Dendritic cell treated with granulocyte-macrophage colony-stimulating factor and Interleukin-4, amounts not matched to agents 40 ng/mL and 50 ng/mL, for 4 days (primary cell): ENCODE measurements around the gene ZNF225.

ENCODE experiments used
- H3K27ac Mint-ChIP-seq: one replicate; pipeline ENCODE4 v1.8.0; 2022; ENCODE audit warnings: mild to moderate bottlenecking, mixed read lengths
- H3K27me3 Mint-ChIP-seq: one replicate; pipeline ENCODE4 v1.8.0; 2022; ENCODE audit warnings: mild to moderate bottlenecking, mixed read lengths
- H3K36me3 Mint-ChIP-seq: one replicate; pipeline ENCODE4 v1.8.0; 2022; ENCODE audit warnings: low read depth, mixed read lengths
- H3K4me1 Mint-ChIP-seq: one replicate; pipeline ENCODE4 v1.8.0; 2022; ENCODE audit warnings: low read depth, mixed read lengths
- H3K4me3 Mint-ChIP-seq: one replicate; pipeline ENCODE4 v1.8.0; 2022; ENCODE audit warnings: mild to moderate bottlenecking, moderate library complexity, mixed read lengths
- H3K9me3 Mint-ChIP-seq: one replicate; pipeline ENCODE4 v1.8.0; 2022; ENCODE audit warnings: mixed read lengths
- intact Hi-C: fragments of 100-400 bp; cut with micrococcal nuclease; formaldehyde crosslinking; loops from one replicate; pipeline ENCODE4 v1.15.0; 2022

Gene ZNF225

GRCh38 chr19:44113138-44113783 lies at the start of gene ZNF225:
ZNF225 (plus strand) TSS chr19:44113399; CDS start chr19:44115828, 2,429 bp downstream.
- peaks cover 26% of the 10 kb centered on the region for H3K36me3 Mint-ChIP-seq
- intact Hi-C loops: loop anchor here (1.0 to 2.0 kb wide), 8 partner anchors 19 to 192 kb away; partner anchors contain the start of genes ZNF155, ZNF224, ZNF230 and ZNF234
- H3K4me1 Mint-ChIP-seq: peaks cover 22% of the 10 kb centered on the region
- H3K27me3 Mint-ChIP-seq: peaks cover 3% of the 10 kb centered on the region
- peaks cover 36% of the 10 kb centered on the region for H3K9me3 Mint-ChIP-seq
- H3K4me3 Mint-ChIP-seq: peak within 1 kb of the TSS; percentile 95
- peak within 1 kb of the TSS; percentile 95 for H3K27ac Mint-ChIP-seq

- H3K4me3 Mint-ChIP-seq: no peak overlapping the region
- H3K9me3 Mint-ChIP-seq: peaks cover 94% of the 10 kb centered on the region
- H3K4me1 Mint-ChIP-seq: peaks cover 4% of the 10 kb centered on the region
- H3K27me3 Mint-ChIP-seq: peaks cover 3% of the 10 kb centered on the region
- no peak overlapping the region for H3K27ac Mint-ChIP-seq
- H3K36me3 Mint-ChIP-seq: peaks cover 70% of the 10 kb centered on the region
- intact Hi-C loops: no loop called here
Observed at GRCh38 chr19:44066305-44066704, 46.9 kb upstream of the ZNF225 start.

GRCh38 chr19:44069415-44069814 lies 43.8 kb upstream of the ZNF225 start:
- no peak overlapping the region for H3K27ac Mint-ChIP-seq
- H3K36me3 Mint-ChIP-seq: peaks cover 51% of the 10 kb centered on the region
- H3K4me3 Mint-ChIP-seq: no peak overlapping the region
- H3K9me3 Mint-ChIP-seq: peaks cover 73% of the 10 kb centered on the region
- H3K4me1 Mint-ChIP-seq: peaks cover 21% of the 10 kb centered on the region
- peaks cover 6% of the 10 kb centered on the region for H3K27me3 Mint-ChIP-seq
- intact Hi-C loops: no loop called here

GRCh38 chr19:44071824-44072542 lies 41.2 kb upstream of the ZNF225 start, which contains the start of gene ZNF284:
ZNF284 (plus strand) TSS chr19:44072159; CDS start chr19:44076390, 4,231 bp downstream.
- Mint-ChIP-seq H3K27me3 (peaks cover 6% of the 10 kb centered on the region), H3K9me3 (peaks cover 59% of the 10 kb centered on the region), H3K4me1 (peaks cover 21% of the 10 kb centered on the region), H3K4me3 (peak within 1 kb of the TSS; percentile 90), H3K36me3 (peaks cover 36% of the 10 kb centered on the region), H3K27ac (peak within 1 kb of the TSS; percentile 84)
- intact Hi-C loops: loop anchor here (1.0 to 2.0 kb wide), 4 partner anchors 20 to 47 kb away; partner anchors contain the start of genes ZNF222, ZNF223, ZNF224 and ZNF225

- Mint-ChIP-seq H3K9me3 (peaks cover 51% of the 10 kb centered on the region), H3K27ac (peak overlapping the region; percentile 84), H3K4me3 (peak overlapping the region; percentile 90), H3K36me3 (peaks cover 36% of the 10 kb centered on the region), H3K4me1 (peaks cover 21% of the 10 kb centered on the region), H3K27me3 (peaks cover 6% of the 10 kb centered on the region)
- intact Hi-C loops: loop anchor here (1.0 to 2.0 kb wide), 4 partner anchors 20 to 47 kb away; partner anchors contain the start of genes ZNF222, ZNF223, ZNF224 and ZNF225
Observed at GRCh38 chr19:44072543-44073401, 40.4 kb upstream of the ZNF225 start.

GRCh38 chr19:44076325-44076724 lies 36.9 kb upstream of the ZNF225 start:
- peaks cover 25% of the 10 kb centered on the region for H3K9me3 Mint-ChIP-seq
- H3K4me3 Mint-ChIP-seq: no peak overlapping the region
- peaks cover 17% of the 10 kb centered on the region for H3K4me1 Mint-ChIP-seq
- intact Hi-C loops: no loop called here
- H3K36me3 Mint-ChIP-seq: peaks cover 60% of the 10 kb centered on the region
- H3K27ac Mint-ChIP-seq: no peak overlapping the region
- H3K27me3 Mint-ChIP-seq: peaks cover 3% of the 10 kb centered on the region

- H3K4me1 Mint-ChIP-seq: peaks cover 7% of the 10 kb centered on the region
- peaks cover 35% of the 10 kb centered on the region for H3K36me3 Mint-ChIP-seq
- intact Hi-C loops: loop anchor here (5.0 kb wide), 2 partner anchors 40 to 90 kb away; partner anchors contain the start of genes ZNF223 and ZNF230
- H3K27ac Mint-ChIP-seq: no peak overlapping the region
- H3K27me3 Mint-ChIP-seq: peaks cover 3% of the 10 kb centered on the region
- H3K9me3 Mint-ChIP-seq: no peaks in the 10 kb centered on the region
- H3K4me3 Mint-ChIP-seq: no peak overlapping the region
Observed at GRCh38 chr19:44092108-44092507, 21.1 kb upstream of the ZNF225 start.

- H3K27ac Mint-ChIP-seq: peak within 1 kb of the TSS; percentile 93
- peaks cover 46% of the 10 kb centered on the region for H3K36me3 Mint-ChIP-seq
- peaks cover 5% of the 10 kb centered on the region for H3K9me3 Mint-ChIP-seq
- peak within 1 kb of the TSS; percentile 95 for H3K4me3 Mint-ChIP-seq
- intact Hi-C loops: loop anchor here (1.0 to 5.0 kb wide), 5 partner anchors 19 to 92 kb away; partner anchors contain the start of genes ZNF223, ZNF225, ZNF226 and ZNF230
- peaks cover 7% of the 10 kb centered on the region for H3K4me1 Mint-ChIP-seq
- peaks cover 3% of the 10 kb centered on the region for H3K27me3 Mint-ChIP-seq
Observed at GRCh38 chr19:44093931-44094765, 19.1 kb upstream of the ZNF225 start, which contains the start of gene ZNF224. ZNF224 (plus strand) TSS chr19:44094361; CDS start chr19:44097874, 3,513 bp downstream.

- Mint-ChIP-seq H3K4me3 (no peak overlapping the region), H3K4me1 (peaks cover 7% of the 10 kb centered on the region), H3K27me3 (peaks cover 3% of the 10 kb centered on the region), H3K27ac (no peak overlapping the region), H3K36me3 (peaks cover 60% of the 10 kb centered on the region), H3K9me3 (peaks cover 92% of the 10 kb centered on the region)
- intact Hi-C loops: no loop called here
Observed at GRCh38 chr19:44107751-44108150, 5.4 kb upstream of the ZNF225 start.

- peaks cover 50% of the 10 kb centered on the region for H3K36me3 Mint-ChIP-seq
- H3K27ac Mint-ChIP-seq: no peak overlapping the region
- H3K4me1 Mint-ChIP-seq: peaks cover 13% of the 10 kb centered on the region
- peaks cover 3% of the 10 kb centered on the region for H3K27me3 Mint-ChIP-seq
- H3K9me3 Mint-ChIP-seq: peaks cover 74% of the 10 kb centered on the region
- intact Hi-C loops: no loop called here
- H3K4me3 Mint-ChIP-seq: no peak overlapping the region
Observed at GRCh38 chr19:44109458-44109857, 3.7 kb upstream of the ZNF225 start.

GRCh38 chr19:44111910-44112463 lies 1.2 kb upstream of the ZNF225 start:
- intact Hi-C loops: loop anchor here (2.0 kb wide), 2 partner anchors 39 to 193 kb away; partner anchors contain the start of genes ZNF235 and ZNF284
- H3K4me1 Mint-ChIP-seq: peaks cover 22% of the 10 kb centered on the region
- peaks cover 39% of the 10 kb centered on the region for H3K36me3 Mint-ChIP-seq
- peaks cover 49% of the 10 kb centered on the region for H3K9me3 Mint-ChIP-seq
- H3K27ac Mint-ChIP-seq: no peak overlapping the region
- H3K27me3 Mint-ChIP-seq: peaks cover 3% of the 10 kb centered on the region
- H3K4me3 Mint-ChIP-seq: no peak overlapping the region

GRCh38 chr19:44112802-44113137 lies 429 bp upstream of the ZNF225 start:
- Mint-ChIP-seq H3K36me3 (peaks cover 31% of the 10 kb centered on the region), H3K27ac (peak overlapping the region; percentile 95), H3K4me1 (peaks cover 22% of the 10 kb centered on the region), H3K27me3 (peaks cover 3% of the 10 kb centered on the region), H3K4me3 (peak overlapping the region; percentile 95), H3K9me3 (peaks cover 41% of the 10 kb centered on the region)
- intact Hi-C loops: loop anchor here (1.0 to 2.0 kb wide), 8 partner anchors 18 to 192 kb away; partner anchors contain the start of genes ZNF155, ZNF224, ZNF230 and ZNF234
